Prostate gland (tissue), 2 donors: ENCODE results near the gene ADD1.

Source experiments
- CTCF ChIP-seq, 4 experiments: fragments of 200-600 bp in 2 of 4; fragments of 450-650 bp in 2 of 4; sonication (generic) in 2 of 4; IDR thresholded peaks; 1 replicate in 3 of 4; 2 replicates in 1 of 4; pipeline ENCODE4 v1.5.1; 2016 to 2019; ENCODE audit warnings: antibody characterized with exemption in 4 of 4, mild to moderate bottlenecking in 2 of 4, moderate library complexity in 2 of 4
- POLR2AphosphoS5 ChIP-seq: sonication (generic); formaldehyde crosslinking; IDR thresholded peaks from one replicate; pipeline ENCODE4 v1.6.1; 2017; ENCODE audit warnings: antibody characterized with exemption

DNA sequence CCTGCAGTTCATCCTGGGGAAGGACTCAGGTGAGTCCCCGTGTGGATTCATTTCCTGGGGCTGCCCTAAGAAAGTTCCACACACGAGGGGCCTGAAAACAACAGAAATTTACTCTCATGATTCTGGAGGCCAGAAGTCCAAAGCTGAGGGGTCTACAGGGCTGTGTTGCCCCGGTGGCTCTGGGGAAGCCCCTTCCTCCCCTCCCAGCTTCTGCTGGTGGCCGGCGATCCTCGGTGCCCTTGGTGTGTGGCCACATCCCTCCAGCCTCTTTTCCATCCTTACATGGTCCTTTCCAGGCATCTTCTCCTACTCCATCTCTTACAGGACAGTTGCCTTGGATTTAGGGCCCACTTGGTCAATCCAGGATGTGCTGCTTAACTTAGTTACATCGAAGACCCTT lies 35.6 kb upstream of the ADD1 start:
- no peak for TF ChIP-seq CTCF (IDR thresholded peaks at IDR 0.05)
- no peak for TF ChIP-seq POLR2AphosphoS5
